GM12878 (cell line): ENCODE results near the gene AGPAT4. TPM values are rescaled to one million over a fixed set of nuclear protein-coding genes. Genes with fewer than 3 reads are reported as not detected.

Source experiments
- ATAC-seq: fragments of 200-7000 bp; cut with Tn5 transposase; 3 replicates; pipeline ENCODE4 v1.9.1; 2020; ENCODE audit warnings: mild to moderate bottlenecking, moderate library complexity
- BruUV-seq: library from RNA; stranded (reverse); fragments of 400-500 nt; replicated peaks from 2 replicates; lab custom pipeline; 2021; lab: Mats Ljungman, UMichigan
- CTCF ChIA-PET: fragments of 300-600 bp; sonication (Branson Sonifier 250); formaldehyde crosslinking; extraction: SDS; loops from one replicate; lab custom pipeline; 2021; ENCODE audit warnings: inconsistent platforms; lab: Yijun Ruan, JAX
- POLR2A ChIA-PET: fragments of 350-600 bp; formaldehyde crosslinking; extraction: SDS; loops from one replicate; lab custom pipeline; 2021; ENCODE audit warnings: inconsistent platforms; lab: Charles Lee
- RAD21 ChIA-PET: fragments of 300-600 bp; sonication (Branson Sonifier 250); formaldehyde crosslinking; loops from one replicate; lab custom pipeline; 2023; ENCODE audit warnings: antibody characterized with exemption; ENCODE audit not compliant: unreplicated experiment; lab: Charles Lee
- SMC1A ChIA-PET: fragments of 300-600 bp; sonication (Branson Sonifier 250); formaldehyde crosslinking; loops from one replicate; lab custom pipeline; 2023; ENCODE audit not compliant: unreplicated experiment, uncharacterized antibody; lab: Charles Lee
- DNase-seq: peaks from one replicate; pipeline ENCODE4 v3.0.0-alpha.2; 2011; ENCODE audit warnings: low read depth, low spot score
- FAIRE-seq: peaks from 3 replicates; lab custom pipeline; 2011; peaks lifted over from hg19 to GRCh38; lab: Jason Lieb, UNC
- H2AFZ ChIP-seq: 2 replicates; pipeline ENCODE4 v1.6.0; 2011; ENCODE audit warnings: low read depth, low read length, control low read depth; ENCODE audit not compliant: control insufficient read depth
- H3K27ac ChIP-seq: 2 replicates; pipeline ENCODE4 v1.5.1; 2011; ENCODE audit warnings: control low read depth; ENCODE audit not compliant: control insufficient read depth, insufficient read depth
- H3K27me3 ChIP-seq, 2 experiments: replicated peaks in 1 of 2; 2 replicates each; pipeline versions ENCODE4 v1.6.0 to v1.6.1; 2011; ENCODE audit warnings: low read length in 1 of 2; ENCODE audit not compliant: control insufficient read depth in 2 of 2, insufficient read depth in 2 of 2
- H3K36me3 ChIP-seq, 2 experiments: 2 replicates each; pipeline ENCODE4 v1.5.1; 2011; ENCODE audit warnings: low read length in 1 of 2; ENCODE audit not compliant: control insufficient read depth in 2 of 2, insufficient read depth in 2 of 2
- H3K4me1 ChIP-seq: 2 replicates; pipeline ENCODE4 v1.6.1; 2011; ENCODE audit warnings: mild to moderate bottlenecking, low read length, moderate library complexity, mixed read lengths; ENCODE audit not compliant: control insufficient read depth, insufficient read depth
- H3K4me2 ChIP-seq: 2 replicates; pipeline ENCODE4 v1.6.0; 2011; ENCODE audit warnings: control low read depth; ENCODE audit not compliant: control insufficient read depth, insufficient read depth
- H3K4me3 ChIP-seq: fragments of 200-600 bp; sonication (generic); 2 replicates; pipeline ENCODE4 v1.5.1; 2016
- H3K79me2 ChIP-seq: 2 replicates; pipeline ENCODE4 v1.6.0; 2011; ENCODE audit warnings: low read length; ENCODE audit not compliant: control insufficient read depth, insufficient read depth
- H3K9ac ChIP-seq: 2 replicates; pipeline ENCODE4 v1.8.0; 2011; ENCODE audit warnings: low read length, control low read depth, mixed read lengths; ENCODE audit not compliant: control insufficient read depth, insufficient read depth
- H3K9me3 ChIP-seq: replicated peaks from 3 replicates; pipeline ENCODE4 v1.5.1; 2011; ENCODE audit warnings: mild to moderate bottlenecking, low read length; ENCODE audit not compliant: control insufficient read depth, insufficient read depth
- H4K20me1 ChIP-seq: 2 replicates; pipeline ENCODE4 v1.6.0; 2011; ENCODE audit not compliant: control insufficient read depth, insufficient read depth
- BCL11A ChIP-seq: IDR thresholded peaks from 2 replicates; pipeline ENCODE4 v1.6.1; 2011; ENCODE audit warnings: low read depth, low read length
- IRF3 ChIP-seq: fragments of 450-650 bp; IDR thresholded peaks from 2 replicates; pipeline ENCODE4 v1.6.1; 2014; ENCODE audit warnings: mild to moderate bottlenecking
- MYB ChIP-seq: fragments of 150-350 bp; IDR thresholded peaks from 2 replicates; pipeline ENCODE4 v1.6.1; 2014; ENCODE audit warnings: mild to moderate bottlenecking, low read depth, low read length, borderline replicate concordance
- NFXL1 ChIP-seq: fragments of 450-650 bp; IDR thresholded peaks from 2 replicates; pipeline ENCODE4 v1.6.1; 2017; ENCODE audit warnings: antibody characterized with exemption, mild to moderate bottlenecking, borderline replicate concordance
- POLR2AphosphoS2 ChIP-seq: IDR thresholded peaks from 2 replicates; pipeline ENCODE4 v1.6.1; 2011; ENCODE audit warnings: low read depth, mild to moderate bottlenecking, low read length, improper control_type of control experiment, moderate library complexity
- RUNX3 ChIP-seq: IDR thresholded peaks from 2 replicates; pipeline ENCODE4 v1.6.1; 2012; ENCODE audit warnings: low read length, inconsistent platforms
- SPI1 ChIP-seq: IDR thresholded peaks from 2 replicates; pipeline ENCODE4 v1.6.1; 2011; ENCODE audit warnings: low read depth, mild to moderate bottlenecking, low read length, moderate library complexity, borderline replicate concordance; ENCODE audit not compliant: insufficient read depth
- WGBS: methylation state at CpG from one replicate; pipeline ENCODE4 v1.1.6; 2016; ENCODE audit warnings: low lambda C conversion rate; ENCODE audit not compliant: insufficient replicate concordance, insufficient coverage; ENCODE audit errors: missing lambda C conversion rate; 5-methylcytosine and 5-hydroxymethylcytosine counted together
- in situ Hi-C: fragments of 300-500 bp; cut with MboI; formaldehyde crosslinking; loops from 9 replicates; pipeline ENCODE4 v1.14.3; 2018; ENCODE audit warnings: mixed read lengths
- intact Hi-C: fragments of 100-400 bp; cut with micrococcal nuclease; formaldehyde crosslinking; loops from one replicate; pipeline ENCODE4 v1.14.2; 2022; ENCODE audit not compliant: unreplicated experiment
- polyA plus RNA-seq, 11 experiments: library from polyadenylated mRNA; depleted of rRNA in 4 of 11; unstranded in 6 of 11; stranded (reverse) in 5 of 11; fragments of >200 nt; fragmentation: Nextera tagmentation in 4 of 11; fragmentation: Illumina TruSeq in 1 of 11; extraction: Ambion mirVana in 4 of 11; extraction: Trizol in 1 of 11; gene quantifications; 1 replicate in 1 of 11; 2 replicates in 10 of 11; pipeline versions ENCODE4 v1.2.1 to v1.2.3, GENCODE V29; 2011 to 2016; ENCODE audit warnings: inconsistent platforms in 2 of 11, missing spikeins in 2 of 11, low read depth in 1 of 11
- total RNA-seq, 4 experiments: library from RNA; depleted of rRNA in 3 of 4; stranded (reverse); fragments of >200 nt in 3 of 4; fragmentation: Illumina TruSeq in 1 of 4; extraction: Trizol in 1 of 4; gene quantifications; 2 replicates each; pipeline versions ENCODE4 v1.2.1 to v1.2.3, GENCODE V29; 2013 to 2021

AGPAT4 gene
- total and polyA plus RNA-seq, 10 of the 15 experiments (the other 5 are each of a cell fraction or from before 2014, with no cell fraction given): 0.34 to 2.2 (median 1.3) TPM

GRCh38 chr6:161281092-161281491 is 7.2 kb upstream of the AGPAT4 start (continued):
- TF ChIP-seq IRF3 (no peak), SPI1 (no peak), BCL11A (no peak)

DNA sequence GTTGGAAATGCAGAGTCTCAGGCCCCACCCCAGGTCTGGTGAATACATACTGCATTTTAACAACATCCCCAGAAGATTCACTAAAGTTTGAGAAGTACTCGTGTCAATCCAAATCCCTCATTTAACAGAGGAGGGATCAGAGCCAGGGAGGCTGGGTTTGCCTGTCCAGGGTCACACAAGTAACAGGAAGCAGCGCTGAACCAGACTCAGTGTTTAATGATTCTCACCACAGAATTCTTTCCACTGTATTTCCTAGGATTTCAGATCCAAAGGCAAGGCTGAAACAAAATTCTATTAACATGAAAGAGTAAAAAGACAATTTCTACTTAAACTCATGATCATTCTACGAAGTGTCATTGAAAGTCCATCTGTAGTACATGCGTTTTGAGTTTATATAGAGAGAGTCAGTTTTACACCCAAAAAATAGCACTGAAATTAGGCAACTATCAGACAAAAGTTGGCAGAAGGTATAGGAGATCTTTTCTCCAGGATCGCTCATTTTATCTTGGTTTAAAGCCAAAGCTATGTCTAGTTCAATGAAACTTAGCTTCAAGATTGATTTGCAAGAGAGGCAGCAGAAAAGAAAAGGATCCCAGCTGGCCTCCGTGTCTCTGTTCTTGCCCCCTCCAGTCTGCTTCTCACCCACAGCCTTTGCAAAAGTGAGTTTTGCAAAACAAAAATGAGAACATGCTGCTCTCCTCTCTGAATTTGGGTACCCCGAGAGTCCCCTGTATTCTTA is 6.0 kb upstream of the AGPAT4 start:
- 39% methylated on average over 7 of the region's 7 CpGs for WGBS
- Histone ChIP-seq H3K4me2 (no peak overlapping the region), H3K4me1 (no peaks in the 10 kb centered on the region), H3K9me3 (no peaks in the 10 kb centered on the region), H4K20me1 (no peaks in the 10 kb centered on the region), H2AFZ (no peak overlapping the region), H3K36me3 (no peaks in the 10 kb centered on the region), H3K79me2 (no peaks in the 10 kb centered on the region), H3K27me3 (no peaks in the 10 kb centered on the region), H3K4me3 (no peak overlapping the region), H3K27ac (no peak overlapping the region), H3K9ac (no peak overlapping the region)
- BruUV-seq: no TSS peak
- ChIA-PET SMC1A (interaction anchor here (1.0 to 1.1 kb wide), 2 partner anchors 9 to 14 kb away, joined by 3 to 5 read pairs; no protein-coding TSS in a partner anchor), RAD21 (no interaction called here), CTCF (no interaction called here), POLR2A (no interaction called here)
- FAIRE-seq (no peak), DNase-seq (no peak), ATAC-seq (no peak)
- in situ Hi-C loops (no loop called here), intact Hi-C loops (no loop called here)
- TF ChIP-seq MYB (no peak), POLR2AphosphoS2 (no peak), NFXL1 (no peak), RUNX3 (no peak)
